Adrenal gland (tissue), 12 donors: ENCODE measurements around the gene MTIF2. TPM values are rescaled to one million over a fixed set of nuclear protein-coding genes. Genes with fewer than 3 reads are reported as not detected.

Source experiments
- DNase-seq, 7 donors: peaks; one replicate each; pipeline ENCODE4 v3.0.0-alpha.2; 2019 to 2020
- H3K27ac ChIP-seq, 5 donors: fragments of 200-600 bp; sonication (generic) in 4 of 5; 1 replicate in 3 of 5; 2 replicates in 2 of 5; pipeline versions ENCODE4 v1.5.1 to v1.8.0; 2016 to 2020; ENCODE audit warnings: mild to moderate bottlenecking in 1 of 5
- H3K27me3 ChIP-seq: fragments of 200-600 bp; 2 replicates; pipeline ENCODE4 v1.8.0; 2021
- H3K36me3 ChIP-seq, 2 donors: fragments of 200-600 bp; replicated peaks in 1 of 2; 1 replicate in 1 of 2; 2 replicates in 1 of 2; pipeline versions ENCODE4 v1.5.1 to v1.8.0; 2018 to 2022
- H3K4me1 ChIP-seq, 2 donors: fragments of 200-600 bp; replicated peaks in 1 of 2; 1 replicate in 1 of 2; 2 replicates in 1 of 2; pipeline versions ENCODE4 v1.5.1 to v1.8.0; 2018 to 2021
- H3K4me3 ChIP-seq, 4 donors: fragments of 200-600 bp; sonication (generic) in 3 of 4; one replicate each; pipeline ENCODE4 v1.5.1; 2016 to 2018
- H3K9me3 ChIP-seq, 3 donors: fragments of 200-600 bp; sonication (generic) in 1 of 3; replicated peaks in 1 of 3; 1 replicate in 2 of 3; 2 replicates in 1 of 3; pipeline versions ENCODE4 v1.5.1 to v1.8.0; 2016 to 2021
- CTCF ChIP-seq, 6 experiments: fragments of 450-650 bp in 4 of 6; fragments of 200-600 bp in 2 of 6; sonication (generic) in 1 of 6; IDR thresholded peaks; 1 replicate in 5 of 6; 2 replicates in 1 of 6; pipeline versions ENCODE4 v1.5.1 to v1.8.0; 2016 to 2021; ENCODE audit warnings: antibody characterized with exemption in 6 of 6, mild to moderate bottlenecking in 2 of 6, moderate library complexity in 1 of 6
- POLR2A ChIP-seq, 2 donors: fragments of 450-650 bp; IDR thresholded peaks; one replicate each; pipeline ENCODE4 v1.6.1; 2017; ENCODE audit warnings: antibody characterized with exemption in 2 of 2, mild to moderate bottlenecking in 2 of 2, moderate library complexity in 1 of 2
- WGBS, 4 donors: extraction: QIAGEN DNeasy Blood & Tissue Kit in 2 of 4; methylation state at CpG; one replicate each; pipeline versions ENCODE4 v1.1.5 to v1.1.7; 2013 to 2017; 5-methylcytosine and 5-hydroxymethylcytosine counted together
- intact Hi-C, 2 donors: fragments of 100-400 bp; cut with DNase I; formaldehyde crosslinking; loops; one replicate each; pipeline versions ENCODE4 v1.14.1 to v1.15.0; 2022 to 2023
- polyA plus RNA-seq, 3 donors: library from polyadenylated mRNA; stranded (reverse); fragments of 200-250 nt in 2 of 3; fragments of 350-450 nt in 1 of 3; fragmentation: Illumina TruSeq in 1 of 3; extraction: RNeasy Lipid Tissue Mini Kit (QIAGEN cat#74804) in 1 of 3; gene quantifications; one replicate each; pipeline ENCODE4 v1.2.3, GENCODE V29; 2013 to 2014
- total RNA-seq, 9 donors: library from RNA; depleted of rRNA in 4 of 9; stranded (reverse); fragments of >200 nt in 4 of 9; fragments of 120-200 nt in 1 of 9; fragmentation: NEBNext Ultra II Directional in 1 of 9; extraction: Animal tissue kit (Norgen Biotek cat#: 25700) in 1 of 9; gene quantifications; one replicate each; pipeline versions ENCODE4 v1.1.0 to v1.2.4, GENCODE V29; 2013 to 2023
- donor health status: healthy with polysubstance abuse.
- donor health status: Bipolar disorder and iron deficiency.
- donor health status: DM: yes; HTN: yes; CAD: no.
- donor health status: DM: no; HTN: no; CAD: no.
- donor health status: DM: no; HTN: no; CAD: no.
- donor health status: DM: yes; HTN: yes; CAD: no.

Gene MTIF2
- total and polyA plus RNA-seq, 12 donors = 18.2 to 47.4 (median 29.5) TPM

GRCh38 chr2:55309446-55309845, 40.4 kb upstream of the MTIF2 start:
- peak in 1 of 7 donors; percentile 5 for DNase-seq
- no peak overlapping the region for H3K4me3 ChIP-seq
- no peaks in the 10 kb centered on the region for H3K27me3 ChIP-seq
- no peaks in the 10 kb centered on the region for H3K9me3 ChIP-seq
- peaks cover 0 to 8% of the 10 kb centered on the region in 2 donors for H3K4me1 ChIP-seq
- no peak for TF ChIP-seq POLR2A (IDR thresholded peaks at IDR 0.05)
- no peak for TF ChIP-seq CTCF (IDR thresholded peaks at IDR 0.05)
- H3K36me3 ChIP-seq = peaks cover 0 to 7% of the 10 kb centered on the region in 2 donors
- intact Hi-C loops = no loop called here
- no peak overlapping the region for H3K27ac ChIP-seq
- WGBS, 4 donors = 63 to 70% (median 66%) methylated on average over 2 of the region's 2 CpGs

GRCh38 chr2:55302241-55302640, 33.2 kb upstream of the MTIF2 start:
- no peak for TF ChIP-seq POLR2A (IDR thresholded peaks at IDR 0.05)
- TF ChIP-seq CTCF (IDR thresholded peaks at IDR 0.05) = no peak
- DNase-seq = no peak
- Histone ChIP-seq H3K27me3 (no peaks in the 10 kb centered on the region), H3K9me3 (no peaks in the 10 kb centered on the region), H3K27ac (no peak overlapping the region), H3K36me3 (no peaks in the 10 kb centered on the region), H3K4me3 (no peak overlapping the region), H3K4me1 (peaks cover 0 to 8% of the 10 kb centered on the region in 2 donors)
- WGBS, 4 donors = 93 to 97% (median 97%) methylated on average over 3 of the region's 3 CpGs
- intact Hi-C loops = no loop called here

GRCh38 chr2:55301277-55301676, 32.2 kb upstream of the MTIF2 start:
- Histone ChIP-seq H3K9me3 (no peaks in the 10 kb centered on the region), H3K4me3 (no peak overlapping the region), H3K36me3 (no peaks in the 10 kb centered on the region), H3K27me3 (no peaks in the 10 kb centered on the region), H3K4me1 (peaks cover 0 to 8% of the 10 kb centered on the region in 2 donors), H3K27ac (no peak overlapping the region)
- WGBS, 4 donors = 95 to 98% (median 96%) methylated on average over 1 of the region's 1 CpG
- intact Hi-C loops = no loop called here
- TF ChIP-seq POLR2A (IDR thresholded peaks at IDR 0.05) (no peak), CTCF (IDR thresholded peaks at IDR 0.05) (no peak)
- no peak for DNase-seq

- H3K27ac ChIP-seq = no peak overlapping the region
- peaks cover 0 to 12% of the 10 kb centered on the region in 2 donors for H3K4me1 ChIP-seq
- H3K4me3 ChIP-seq = no peak overlapping the region
- no peak for TF ChIP-seq POLR2A (IDR thresholded peaks at IDR 0.05)
- no peak for TF ChIP-seq CTCF (IDR thresholded peaks at IDR 0.05)
- DNase-seq = no peak
- intact Hi-C loops = no loop called here
- peaks cover 0 to 12% of the 10 kb centered on the region in 2 donors for H3K36me3 ChIP-seq
- no peaks in the 10 kb centered on the region for H3K9me3 ChIP-seq
- H3K27me3 ChIP-seq = no peaks in the 10 kb centered on the region
Measured at GRCh38 chr2:55296393-55296792, 27.4 kb upstream of the MTIF2 start.
